IMR-90 (cell line): ENCODE results near the gene ATP4A.

ENCODE experiments used
- MAZ ChIP-seq: IDR thresholded peaks from 2 replicates; pipeline ENCODE4 v1.6.1; 2012; ENCODE audit warnings: low read depth, mild to moderate bottlenecking, low read length, improper control_type of control experiment, moderate library complexity, borderline replicate concordance
- POLR2A ChIP-seq: IDR thresholded peaks from 2 replicates; pipeline ENCODE4 v1.6.1; 2012; ENCODE audit warnings: mild to moderate bottlenecking, low read depth, low read length
- RFX5 ChIP-seq: IDR thresholded peaks from 2 replicates; pipeline ENCODE4 v1.8.0; 2012; ENCODE audit warnings: low read depth, mild to moderate bottlenecking, low read length, moderate library complexity
- USF2 ChIP-seq: fragments of 150-350 bp; IDR thresholded peaks from 2 replicates; pipeline ENCODE4 v1.6.1; 2017; ENCODE audit warnings: mild to moderate bottlenecking, antibody characterized with exemption, low read length, low read depth
- TF ChIP-seq, protein P1 (sequence below): conservative IDR thresholded peaks from 2 replicates; pipeline ENCODE4 v1.5.1; 2012; ENCODE audit warnings: mild to moderate bottlenecking, low read depth, low read length, improper control_type of control experiment

GRCh38 chr19:35519291-35519690, 44.2 kb downstream of the ATP4A start:
- TF ChIP-seq, protein P1, sequence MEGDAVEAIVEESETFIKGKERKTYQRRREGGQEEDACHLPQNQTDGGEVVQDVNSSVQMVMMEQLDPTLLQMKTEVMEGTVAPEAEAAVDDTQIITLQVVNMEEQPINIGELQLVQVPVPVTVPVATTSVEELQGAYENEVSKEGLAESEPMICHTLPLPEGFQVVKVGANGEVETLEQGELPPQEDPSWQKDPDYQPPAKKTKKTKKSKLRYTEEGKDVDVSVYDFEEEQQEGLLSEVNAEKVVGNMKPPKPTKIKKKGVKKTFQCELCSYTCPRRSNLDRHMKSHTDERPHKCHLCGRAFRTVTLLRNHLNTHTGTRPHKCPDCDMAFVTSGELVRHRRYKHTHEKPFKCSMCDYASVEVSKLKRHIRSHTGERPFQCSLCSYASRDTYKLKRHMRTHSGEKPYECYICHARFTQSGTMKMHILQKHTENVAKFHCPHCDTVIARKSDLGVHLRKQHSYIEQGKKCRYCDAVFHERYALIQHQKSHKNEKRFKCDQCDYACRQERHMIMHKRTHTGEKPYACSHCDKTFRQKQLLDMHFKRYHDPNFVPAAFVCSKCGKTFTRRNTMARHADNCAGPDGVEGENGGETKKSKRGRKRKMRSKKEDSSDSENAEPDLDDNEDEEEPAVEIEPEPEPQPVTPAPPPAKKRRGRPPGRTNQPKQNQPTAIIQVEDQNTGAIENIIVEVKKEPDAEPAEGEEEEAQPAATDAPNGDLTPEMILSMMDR = no peak
- TF ChIP-seq USF2 (no peak), POLR2A (no peak), MAZ (no peak), RFX5 (no peak)
